ENCODE measurements around the gene TPRX1.

The TPRX1 gene

GRCh38 chr19:47762151-47762550 lies 42.2 kb downstream of the TPRX1 start:
- DNase-seq: no peak
- H3K9me3 ChIP-seq (ENCODE audit: control insufficient read depth, low read length): no peaks in the 10 kb centered on the region
- no peaks in the 10 kb centered on the region for H3K27me3 ChIP-seq (replicated peaks; ENCODE audit: control insufficient read depth, insufficient read depth, low read length, poor library complexity, severe bottlenecking)
- H3K36me3 ChIP-seq (ENCODE audit: control insufficient read depth, insufficient read depth, low read length): peaks cover 14% of the 10 kb centered on the region
- H3K4me1 ChIP-seq (ENCODE audit: control insufficient read depth, insufficient read depth, low read length, poor library complexity, severe bottlenecking): no peaks in the 10 kb centered on the region
- H3K27ac ChIP-seq (ENCODE audit: insufficient read depth, low read length, poor library complexity, severe bottlenecking): no peak overlapping the region
- H3K4me3 ChIP-seq (ENCODE audit: insufficient read depth, low read depth, low read length, poor library complexity, severe bottlenecking): no peak overlapping the region

GRCh38 chr19:47761566-47761965 lies 42.8 kb downstream of the TPRX1 start:
- Histone ChIP-seq H3K36me3 (ENCODE audit: control insufficient read depth, insufficient read depth, low read length) (peaks cover 20% of the 10 kb centered on the region), H3K27me3 (replicated peaks; ENCODE audit: control insufficient read depth, insufficient read depth, low read length, poor library complexity, severe bottlenecking) (no peaks in the 10 kb centered on the region), H3K4me3 (ENCODE audit: insufficient read depth, low read depth, low read length, poor library complexity, severe bottlenecking) (no peak overlapping the region), H3K9me3 (ENCODE audit: control insufficient read depth, low read length) (no peaks in the 10 kb centered on the region), H3K27ac (ENCODE audit: insufficient read depth, low read length, poor library complexity, severe bottlenecking) (no peak overlapping the region), H3K4me1 (ENCODE audit: control insufficient read depth, insufficient read depth, low read length, poor library complexity, severe bottlenecking) (no peaks in the 10 kb centered on the region)
- DNase-seq: no peak

- no peak overlapping the region for H3K27ac ChIP-seq (ENCODE audit: insufficient read depth, low read length, poor library complexity, severe bottlenecking)
- no peak overlapping the region for H3K4me3 ChIP-seq (ENCODE audit: insufficient read depth, low read depth, low read length, poor library complexity, severe bottlenecking)
- DNase-seq: no peak
- peaks cover 29% of the 10 kb centered on the region for H3K36me3 ChIP-seq (ENCODE audit: control insufficient read depth, insufficient read depth, low read length)
- no peaks in the 10 kb centered on the region for H3K4me1 ChIP-seq (ENCODE audit: control insufficient read depth, insufficient read depth, low read length, poor library complexity, severe bottlenecking)
- no peaks in the 10 kb centered on the region for H3K9me3 ChIP-seq (ENCODE audit: control insufficient read depth, low read length)
- H3K27me3 ChIP-seq (replicated peaks; ENCODE audit: control insufficient read depth, insufficient read depth, low read length, poor library complexity, severe bottlenecking): no peaks in the 10 kb centered on the region
Observed at GRCh38 chr19:47760632-47760999, 43.7 kb downstream of the TPRX1 start.

GRCh38 chr19:47758443-47758804 lies 45.9 kb downstream of the TPRX1 start:
- Histone ChIP-seq H3K4me3 (ENCODE audit: insufficient read depth, low read depth, low read length, poor library complexity, severe bottlenecking) (no peak overlapping the region), H3K27me3 (replicated peaks; ENCODE audit: control insufficient read depth, insufficient read depth, low read length, poor library complexity, severe bottlenecking) (no peaks in the 10 kb centered on the region), H3K27ac (ENCODE audit: insufficient read depth, low read length, poor library complexity, severe bottlenecking) (no peak overlapping the region), H3K9me3 (ENCODE audit: control insufficient read depth, low read length) (no peaks in the 10 kb centered on the region), H3K4me1 (ENCODE audit: control insufficient read depth, insufficient read depth, low read length, poor library complexity, severe bottlenecking) (no peaks in the 10 kb centered on the region), H3K36me3 (ENCODE audit: control insufficient read depth, insufficient read depth, low read length) (peaks cover 51% of the 10 kb centered on the region)
- DNase-seq: no peak

- Histone ChIP-seq H3K9me3 (ENCODE audit: control insufficient read depth, low read length) (no peaks in the 10 kb centered on the region), H3K36me3 (ENCODE audit: control insufficient read depth, insufficient read depth, low read length) (peaks cover 57% of the 10 kb centered on the region), H3K4me1 (ENCODE audit: control insufficient read depth, insufficient read depth, low read length, poor library complexity, severe bottlenecking) (no peaks in the 10 kb centered on the region), H3K27me3 (replicated peaks; ENCODE audit: control insufficient read depth, insufficient read depth, low read length, poor library complexity, severe bottlenecking) (no peaks in the 10 kb centered on the region), H3K4me3 (ENCODE audit: insufficient read depth, low read depth, low read length, poor library complexity, severe bottlenecking) (no peak overlapping the region), H3K27ac (ENCODE audit: insufficient read depth, low read length, poor library complexity, severe bottlenecking) (no peak overlapping the region)
- no peak for DNase-seq
Observed at GRCh38 chr19:47757617-47758442, 46.5 kb downstream of the TPRX1 start.

- Histone ChIP-seq H3K4me3 (ENCODE audit: insufficient read depth, low read depth, low read length, poor library complexity, severe bottlenecking) (no peak overlapping the region), H3K4me1 (ENCODE audit: control insufficient read depth, insufficient read depth, low read length, poor library complexity, severe bottlenecking) (no peaks in the 10 kb centered on the region), H3K9me3 (ENCODE audit: control insufficient read depth, low read length) (no peaks in the 10 kb centered on the region), H3K36me3 (ENCODE audit: control insufficient read depth, insufficient read depth, low read length) (peaks cover 64% of the 10 kb centered on the region), H3K27me3 (replicated peaks; ENCODE audit: control insufficient read depth, insufficient read depth, low read length, poor library complexity, severe bottlenecking) (no peaks in the 10 kb centered on the region), H3K27ac (ENCODE audit: insufficient read depth, low read length, poor library complexity, severe bottlenecking) (no peak overlapping the region)
- DNase-seq: no peak
Observed at GRCh38 chr19:47756953-47757608, 47.3 kb downstream of the TPRX1 start.

GRCh38 chr19:47756627-47756929 lies 47.8 kb downstream of the TPRX1 start:
- H3K36me3 ChIP-seq (ENCODE audit: control insufficient read depth, insufficient read depth, low read length): peaks cover 68% of the 10 kb centered on the region
- H3K4me3 ChIP-seq (ENCODE audit: insufficient read depth, low read depth, low read length, poor library complexity, severe bottlenecking): no peak overlapping the region
- H3K4me1 ChIP-seq (ENCODE audit: control insufficient read depth, insufficient read depth, low read length, poor library complexity, severe bottlenecking): no peaks in the 10 kb centered on the region
- H3K9me3 ChIP-seq (ENCODE audit: control insufficient read depth, low read length): no peaks in the 10 kb centered on the region
- no peak overlapping the region for H3K27ac ChIP-seq (ENCODE audit: insufficient read depth, low read length, poor library complexity, severe bottlenecking)
- no peak for DNase-seq
- H3K27me3 ChIP-seq (replicated peaks; ENCODE audit: control insufficient read depth, insufficient read depth, low read length, poor library complexity, severe bottlenecking): no peaks in the 10 kb centered on the region

GRCh38 chr19:47755762-47756626 lies 48.4 kb downstream of the TPRX1 start:
- H3K36me3 ChIP-seq (ENCODE audit: control insufficient read depth, insufficient read depth, low read length): peaks cover 74% of the 10 kb centered on the region
- H3K4me1 ChIP-seq (ENCODE audit: control insufficient read depth, insufficient read depth, low read length, poor library complexity, severe bottlenecking): no peaks in the 10 kb centered on the region
- H3K27ac ChIP-seq (ENCODE audit: insufficient read depth, low read length, poor library complexity, severe bottlenecking): no peak overlapping the region
- DNase-seq: no peak
- H3K9me3 ChIP-seq (ENCODE audit: control insufficient read depth, low read length): no peaks in the 10 kb centered on the region
- H3K27me3 ChIP-seq (replicated peaks; ENCODE audit: control insufficient read depth, insufficient read depth, low read length, poor library complexity, severe bottlenecking): no peaks in the 10 kb centered on the region
- H3K4me3 ChIP-seq (ENCODE audit: insufficient read depth, low read depth, low read length, poor library complexity, severe bottlenecking): no peak overlapping the region

GRCh38 chr19:47755065-47755761 lies 49.1 kb downstream of the TPRX1 start:
- H3K9me3 ChIP-seq (ENCODE audit: control insufficient read depth, low read length): no peaks in the 10 kb centered on the region
- H3K27me3 ChIP-seq (replicated peaks; ENCODE audit: control insufficient read depth, insufficient read depth, low read length, poor library complexity, severe bottlenecking): no peaks in the 10 kb centered on the region
- DNase-seq: no peak
- H3K36me3 ChIP-seq (ENCODE audit: control insufficient read depth, insufficient read depth, low read length): peaks cover 82% of the 10 kb centered on the region
- no peaks in the 10 kb centered on the region for H3K4me1 ChIP-seq (ENCODE audit: control insufficient read depth, insufficient read depth, low read length, poor library complexity, severe bottlenecking)
- no peak overlapping the region for H3K4me3 ChIP-seq (ENCODE audit: insufficient read depth, low read depth, low read length, poor library complexity, severe bottlenecking)
- no peak overlapping the region for H3K27ac ChIP-seq (ENCODE audit: insufficient read depth, low read length, poor library complexity, severe bottlenecking)

Measured in effector memory CD4-positive, alpha-beta T cell (primary cell).